ENCODE data around the gene RHD. TPM values are rescaled to one million over a fixed set of nuclear protein-coding genes. Genes with fewer than 3 reads are reported as not detected.
"Not testable (repeated sequence)": the region's sequence is repeated elsewhere in the genome, so short reads cannot be mapped to it uniquely, and the experiment has no call there.

The RHD gene
- not detected in 2 replicates for total RNA-seq (ENCODE audit: low replicate concordance)

GRCh38 chr1:25272238-25272637, at the start of gene RHD:
TSS of gene RHD (plus strand) at chr1:25272509. CDS start at chr1:25272548, 39 bp downstream.
- H3K4me3 ChIP-seq (ENCODE audit: low read depth, low read length); DNase-seq (ENCODE audit: low read depth): not testable (repeated sequence)

GRCh38 chr1:25222606-25223005, 49.7 kb upstream of the RHD start:
- no peak for DNase-seq (ENCODE audit: low read depth)
- H3K4me3 ChIP-seq (ENCODE audit: low read depth, low read length), result no peak overlapping the region
- TF ChIP-seq CTCF (IDR thresholded peaks at IDR 0.05; ENCODE audit: insufficient read depth, low read length), result no peak

- TF ChIP-seq CTCF (IDR thresholded peaks at IDR 0.05; ENCODE audit: insufficient read depth, low read length), result no peak
- DNase-seq (ENCODE audit: low read depth), result peak; percentile 30
- no peak overlapping the region for H3K4me3 ChIP-seq (ENCODE audit: low read depth, low read length)
Measured at GRCh38 chr1:25223471-25223870, 48.8 kb upstream of the RHD start.

GRCh38 chr1:25232027-25232865, 40.1 kb upstream of the RHD start, which contains the start of gene SYF2:
TSS of gene SYF2 (minus strand) at chr1:25232502. CDS start at chr1:25232467, 35 bp downstream.
- DNase-seq (ENCODE audit: low read depth), result peak; percentile 94
- no peak for TF ChIP-seq CTCF (IDR thresholded peaks at IDR 0.05; ENCODE audit: insufficient read depth, low read length)
- H3K4me3 ChIP-seq (ENCODE audit: low read depth, low read length), result peak within 1 kb of the TSS; percentile 94

GRCh38 chr1:25232866-25233784, 39.2 kb upstream of the RHD start:
- TF ChIP-seq CTCF (IDR thresholded peaks at IDR 0.05; ENCODE audit: insufficient read depth, low read length), result no peak
- peak; percentile 90 for DNase-seq (ENCODE audit: low read depth)
- peak overlapping the region; percentile 94 for H3K4me3 ChIP-seq (ENCODE audit: low read depth, low read length)

- not testable (repeated sequence) for DNase-seq (ENCODE audit: low read depth)
Measured at GRCh38 chr1:25235411-25235810, 36.9 kb upstream of the RHD start.

GRCh38 chr1:25236261-25236660, 36.0 kb upstream of the RHD start:
- H3K4me3 ChIP-seq (ENCODE audit: low read depth, low read length); DNase-seq (ENCODE audit: low read depth): not testable (repeated sequence)

More at GRCh38 chr1:25235411-25235810, 36.9 kb upstream of the RHD start:
- not testable (repeated sequence) for H3K4me3 ChIP-seq (ENCODE audit: low read depth, low read length)

GRCh38 chr1:25238046-25238445, 34.3 kb upstream of the RHD start:
- TF ChIP-seq CTCF (IDR thresholded peaks at IDR 0.05; ENCODE audit: insufficient read depth, low read length), result no peak
- no peak for DNase-seq (ENCODE audit: low read depth)
- no peak overlapping the region for H3K4me3 ChIP-seq (ENCODE audit: low read depth, low read length)
